Fibroblast of skin of left biceps (primary cell): ENCODE results near the gene C1S.
"Not testable (repeated sequence)": the region's sequence is repeated elsewhere in the genome, so short reads cannot be mapped to it uniquely, and the experiment has no call there.

ENCODE experiments used
- DNase-seq, 2 experiments: peaks; one replicate each; pipeline ENCODE4 v3.0.0-alpha.2; 2013; ENCODE audit warnings: low read depth in 2 of 2

The C1S gene

DNA sequence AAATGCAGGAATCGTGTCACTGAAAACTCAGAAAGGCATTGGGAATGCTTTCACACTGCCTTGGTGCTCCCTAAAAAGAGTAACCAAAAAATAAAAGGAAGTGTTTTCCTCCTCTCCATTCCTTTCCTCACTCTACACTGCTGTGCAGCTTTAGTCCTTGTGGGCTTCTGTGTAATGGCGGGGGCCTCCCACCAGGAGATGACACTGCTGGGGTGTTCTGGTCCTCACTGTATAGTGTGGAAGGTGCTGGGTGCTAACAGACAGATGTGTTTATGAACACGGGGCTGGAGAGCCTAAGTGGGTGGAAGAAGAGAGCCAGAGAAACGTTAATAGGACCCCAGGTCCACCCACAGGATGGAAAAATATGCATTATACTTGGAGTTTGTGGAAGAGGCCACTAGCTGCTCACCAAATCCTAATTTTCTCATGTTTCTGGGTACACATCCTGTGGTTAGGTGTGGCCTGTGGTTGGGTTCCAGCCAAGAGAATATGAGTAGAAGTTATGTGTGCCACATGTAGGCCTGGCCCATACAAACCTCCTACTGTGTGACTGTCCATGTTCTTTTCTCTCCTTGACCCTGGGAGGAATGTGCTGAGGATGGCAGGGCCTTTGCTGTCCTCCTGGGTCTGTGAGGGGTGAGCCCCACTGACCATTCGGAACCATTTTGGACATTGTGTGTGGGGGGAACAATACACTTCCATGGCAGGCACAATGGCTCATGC, 14.0 kb upstream of the C1S start:
- no peak for DNase-seq

DNA sequence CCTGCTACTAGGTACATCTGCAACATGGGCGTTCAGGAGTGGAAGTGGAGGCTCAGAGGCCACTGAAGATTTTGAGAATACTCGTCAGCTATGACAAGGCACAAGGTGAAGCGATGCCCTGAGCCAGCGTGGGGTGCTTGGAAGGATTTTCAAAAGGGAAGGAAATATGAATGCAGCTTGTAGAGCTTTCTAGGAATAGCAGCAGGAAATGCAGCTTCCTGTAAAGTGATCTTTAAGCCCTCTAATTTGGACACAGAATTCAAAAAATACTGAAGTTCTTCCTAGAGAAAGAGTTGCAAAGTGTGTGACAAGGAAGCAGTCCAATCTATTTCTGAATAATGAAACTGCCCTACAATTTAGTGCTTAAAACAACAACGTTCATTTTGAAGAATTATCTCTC, 13.2 kb upstream of the C1S start:
- DNase-seq, result no peak

DNA sequence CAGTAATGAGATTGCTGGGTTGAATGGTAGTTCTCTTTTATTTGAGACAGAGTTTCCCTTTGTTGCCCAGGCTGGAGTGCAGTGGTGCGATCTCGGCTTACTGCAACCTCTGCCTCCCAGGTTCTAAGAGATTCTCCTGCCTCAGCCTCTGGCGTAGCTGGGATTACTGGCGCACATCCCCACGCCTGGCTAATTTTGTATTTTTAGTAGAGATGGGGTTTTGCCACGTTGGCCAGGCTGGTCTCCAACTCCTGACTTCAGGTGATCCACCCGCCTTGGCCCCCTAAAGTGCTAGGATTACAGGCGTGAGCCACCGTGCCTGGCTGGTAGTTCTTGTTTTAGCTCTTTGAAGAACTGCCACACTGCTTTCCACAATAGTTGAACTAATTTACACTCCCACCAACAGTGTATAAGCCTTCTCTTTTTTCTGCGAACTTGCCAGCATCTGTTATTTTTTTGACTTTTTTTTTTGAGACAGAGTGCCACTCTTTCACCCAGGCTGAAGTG, 11.0 kb upstream of the C1S start:
- DNase-seq, result not testable (repeated sequence)

DNA sequence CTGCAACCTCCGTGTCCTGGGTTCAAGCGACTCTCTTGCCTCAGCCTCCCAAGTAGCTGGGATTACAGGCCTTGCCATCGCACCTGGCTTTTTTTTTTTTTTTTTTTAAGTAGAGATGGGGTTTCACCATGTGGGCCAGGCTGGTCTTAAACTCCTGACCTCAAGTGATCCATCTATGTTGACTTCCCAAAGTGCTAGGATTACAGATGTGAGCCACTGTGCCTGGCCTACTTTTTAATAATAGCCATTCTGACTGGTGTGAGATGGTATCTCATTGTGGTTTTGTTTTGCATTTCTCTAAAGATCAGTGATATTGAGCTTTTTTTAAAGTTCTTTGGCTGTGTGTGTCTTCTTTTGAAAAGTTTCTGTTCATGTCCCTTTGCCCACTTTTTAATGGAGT, 10.5 kb upstream of the C1S start:
- DNase-seq, result not testable (repeated sequence)

DNA sequence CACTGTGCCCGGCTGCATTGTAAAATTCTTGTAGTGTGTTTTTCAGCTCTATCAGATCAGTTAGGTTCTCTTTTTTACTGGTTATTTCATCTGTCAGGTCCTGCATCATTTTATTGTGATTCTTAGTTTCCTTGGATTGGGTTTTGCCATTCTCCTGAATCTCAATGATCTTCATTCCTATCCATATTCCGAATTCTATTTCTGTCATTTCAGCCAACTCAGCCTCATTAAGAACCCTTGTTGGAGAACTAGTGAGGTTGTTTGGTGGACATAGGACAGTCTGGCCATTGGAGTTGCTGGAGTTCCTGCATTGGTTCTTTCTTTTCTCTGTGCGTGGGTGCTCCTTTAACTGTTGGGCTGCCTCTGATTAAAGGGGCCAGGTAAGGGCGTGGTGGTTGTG, 5.6 kb upstream of the C1S start:
- DNase-seq, result no peak

DNA sequence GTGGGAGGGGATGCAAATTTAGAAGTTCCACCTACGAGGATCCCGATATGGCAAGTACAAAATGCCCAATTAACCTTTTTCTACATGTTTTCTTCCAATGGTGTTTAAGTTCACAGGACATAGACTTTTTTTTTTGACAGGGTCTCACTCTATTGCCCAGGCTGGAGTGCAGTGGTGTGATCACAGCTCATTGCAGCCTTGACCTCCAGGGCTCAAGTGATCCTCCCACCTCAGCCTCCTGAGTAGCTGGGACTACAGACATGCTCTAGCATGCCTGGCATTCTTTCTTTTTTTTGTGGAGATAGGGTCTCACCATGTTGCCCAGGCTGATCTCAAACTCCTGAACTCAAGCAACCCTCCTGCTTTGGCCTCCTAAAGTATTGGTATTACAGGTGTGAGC, 4.8 kb upstream of the C1S start:
- not testable (repeated sequence) for DNase-seq

DNA sequence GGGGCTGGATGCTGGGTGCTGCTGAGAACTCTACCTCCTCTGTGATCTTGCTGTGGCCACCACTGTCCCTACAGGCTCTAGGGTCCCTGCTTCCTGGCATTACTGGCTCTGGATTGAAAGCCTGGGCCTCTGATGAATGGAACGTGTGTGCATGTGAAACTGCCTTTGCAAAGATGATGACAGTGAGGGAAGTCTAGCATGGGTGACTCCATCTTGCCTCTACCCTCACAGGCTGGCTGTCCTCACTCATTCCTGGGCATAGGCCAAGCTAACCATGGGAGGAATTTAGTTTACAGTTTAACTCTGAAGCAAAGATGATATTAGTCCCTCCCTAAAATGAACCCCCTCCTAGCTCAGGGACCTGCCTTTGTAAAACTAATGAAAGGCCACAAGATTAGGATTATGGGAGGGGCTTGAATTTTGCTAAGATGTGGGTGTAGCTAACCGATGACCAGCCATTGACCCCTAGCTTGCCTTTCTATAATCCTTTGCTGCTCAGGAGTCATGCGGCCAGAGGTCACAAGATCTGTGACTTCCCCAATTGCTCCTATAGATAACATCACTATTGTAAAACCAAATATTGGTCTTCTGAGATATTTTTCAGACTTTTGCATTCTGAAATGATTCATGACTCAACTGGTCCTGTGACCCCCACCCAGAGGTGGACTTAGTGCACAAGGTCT, 2.2 kb upstream of the C1S start:
- DNase-seq, result no peak

DNA sequence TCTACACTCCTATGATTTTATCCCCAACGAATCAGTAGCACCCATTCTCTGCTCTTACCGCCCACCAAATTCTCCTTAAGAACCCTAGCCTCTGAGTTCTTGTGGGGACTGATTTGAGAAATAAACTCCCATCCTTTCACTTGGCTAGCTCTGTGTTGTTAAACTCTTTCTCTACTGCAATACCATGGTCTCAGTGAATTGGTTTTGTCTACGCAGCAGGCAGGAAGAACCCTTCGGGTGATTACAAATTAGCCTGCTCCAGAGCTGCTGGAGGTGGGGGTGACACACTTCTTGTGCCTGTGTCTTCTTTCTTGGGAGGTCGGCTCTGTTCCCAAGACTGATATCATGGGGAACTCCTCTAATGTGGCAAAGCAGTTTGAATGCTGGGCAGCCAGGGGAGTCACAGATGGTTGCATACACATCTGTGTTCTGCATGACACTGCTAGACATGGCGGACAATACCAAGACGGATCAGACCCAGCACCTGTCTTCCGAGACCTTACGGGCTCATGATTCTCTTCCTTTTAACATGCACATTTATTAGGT, 1.6 kb upstream of the C1S start:
- no peak for DNase-seq

DNA sequence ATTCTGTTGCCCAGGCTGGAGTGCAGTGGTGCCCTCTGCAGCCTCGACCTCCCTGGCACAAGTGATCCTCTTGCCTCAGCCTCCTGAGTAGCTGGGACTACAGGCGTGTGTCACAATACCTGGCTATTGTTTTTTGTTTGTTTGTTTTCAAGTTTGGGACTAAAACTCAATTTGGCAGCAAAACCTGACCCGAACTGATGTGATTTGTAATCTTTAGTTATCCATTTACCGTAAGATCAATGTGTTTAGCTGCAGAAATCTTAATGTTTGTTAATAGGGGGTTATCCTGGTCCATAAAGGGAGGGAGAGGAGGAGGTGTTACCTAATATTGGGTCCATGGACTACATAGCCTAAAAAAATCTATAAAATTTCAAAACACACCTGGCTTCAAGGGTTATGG, 738 bp upstream of the C1S start:
- DNase-seq, result no peak

DNA sequence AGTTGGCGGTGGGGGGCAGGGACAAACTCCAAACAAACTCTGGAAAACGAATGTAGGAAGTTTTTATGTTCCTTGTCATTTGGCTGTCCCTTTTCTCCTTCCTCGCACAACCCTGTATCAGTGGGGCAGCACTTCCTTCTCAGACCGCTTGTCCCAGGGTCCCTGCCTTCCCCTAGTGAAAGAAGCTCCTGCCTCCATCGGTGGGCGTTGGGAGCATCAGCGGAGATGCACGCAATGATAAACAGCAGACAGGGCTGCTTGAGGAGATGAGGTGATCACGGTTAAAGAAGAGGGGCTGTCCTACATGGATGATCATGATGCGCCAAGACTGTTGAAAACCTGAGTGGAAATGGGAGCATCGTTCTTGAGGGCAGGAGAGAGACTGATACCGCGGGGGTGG, 620 bp downstream of the C1S start:
- DNase-seq, result no peak

DNA sequence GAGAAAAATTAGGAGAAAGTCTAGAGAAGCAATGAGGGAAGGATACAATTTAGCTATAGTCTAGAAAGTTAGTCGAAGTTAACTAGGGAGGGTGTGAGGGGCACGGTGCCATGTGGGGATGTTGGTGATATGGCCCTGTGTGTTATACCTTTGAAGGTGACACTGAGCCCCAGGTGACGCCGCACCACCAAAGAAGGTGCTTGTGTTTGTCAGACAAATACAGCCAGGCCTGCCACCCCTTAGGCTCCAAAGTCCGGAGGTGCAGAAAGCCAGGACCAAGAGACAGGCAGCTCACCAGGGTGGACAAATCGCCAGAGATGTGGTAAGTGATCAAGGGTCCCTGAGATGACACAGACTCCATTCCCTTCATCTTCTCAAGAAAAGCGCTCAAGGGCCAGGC, 1.1 kb downstream of the C1S start:
- DNase-seq, result no peak

DNA sequence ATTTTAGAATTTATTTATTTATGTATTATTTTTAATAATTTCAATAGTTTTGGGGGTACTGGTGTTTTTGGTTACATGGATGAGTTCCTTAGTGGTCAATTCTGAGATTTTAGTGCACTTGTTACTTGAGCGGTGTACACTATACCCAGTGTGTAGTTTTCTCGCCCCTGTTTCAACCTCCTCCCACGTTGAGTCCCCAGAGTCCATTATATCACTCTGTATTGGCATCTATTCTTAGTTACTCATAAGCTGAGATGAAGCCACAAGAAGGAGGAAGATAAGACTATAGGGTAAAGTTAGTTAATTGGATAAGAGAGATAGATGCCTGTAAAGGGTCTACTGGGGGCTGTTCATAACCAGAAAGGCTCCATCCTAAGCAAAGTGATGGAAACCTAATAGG, 4.0 kb downstream of the C1S start:
- no peak for DNase-seq

DNA sequence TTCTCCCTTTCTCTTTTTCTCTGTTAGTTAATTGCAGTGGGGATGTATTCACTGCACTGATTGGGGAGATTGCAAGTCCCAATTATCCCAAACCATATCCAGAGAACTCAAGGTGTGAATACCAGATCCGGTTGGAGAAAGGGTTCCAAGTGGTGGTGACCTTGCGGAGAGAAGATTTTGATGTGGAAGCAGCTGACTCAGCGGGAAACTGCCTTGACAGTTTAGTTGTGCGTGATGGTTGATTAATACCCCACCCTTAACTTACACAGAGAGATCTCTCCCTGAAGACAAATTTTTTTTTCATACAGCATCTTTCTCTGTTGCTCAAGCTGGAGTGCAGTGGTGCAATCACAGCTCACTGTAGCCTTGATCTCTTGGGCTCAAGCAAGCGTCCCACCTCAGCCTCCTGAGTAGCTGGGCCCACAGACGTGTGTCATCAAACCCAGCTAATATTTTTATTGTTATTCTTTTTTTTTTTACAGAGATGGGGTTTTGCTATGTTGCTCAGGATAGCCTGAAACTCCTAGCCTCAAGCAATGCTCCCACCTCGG, 4.6 kb downstream of the C1S start:
- DNase-seq, result no peak

DNA sequence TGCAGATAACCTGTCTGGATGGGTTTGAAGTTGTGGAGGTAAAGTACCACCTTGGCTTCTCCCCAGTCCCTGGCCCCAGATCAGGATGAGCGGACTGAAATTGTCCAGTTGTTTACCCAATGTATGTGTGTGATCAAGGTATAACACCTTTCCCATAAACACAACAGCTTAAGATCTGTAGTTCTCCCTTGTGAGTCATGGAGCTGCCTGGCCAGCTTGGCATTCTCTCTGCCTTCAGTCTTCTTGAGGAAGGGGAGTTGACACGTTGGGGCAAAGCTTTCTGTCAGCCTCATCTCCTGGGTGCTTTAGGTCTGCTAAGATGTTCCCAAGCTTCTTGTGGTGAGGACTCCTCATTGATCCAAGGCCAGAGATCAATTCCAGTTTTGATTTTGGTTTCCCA, 6.1 kb downstream of the C1S start:
- no peak for DNase-seq

DNA sequence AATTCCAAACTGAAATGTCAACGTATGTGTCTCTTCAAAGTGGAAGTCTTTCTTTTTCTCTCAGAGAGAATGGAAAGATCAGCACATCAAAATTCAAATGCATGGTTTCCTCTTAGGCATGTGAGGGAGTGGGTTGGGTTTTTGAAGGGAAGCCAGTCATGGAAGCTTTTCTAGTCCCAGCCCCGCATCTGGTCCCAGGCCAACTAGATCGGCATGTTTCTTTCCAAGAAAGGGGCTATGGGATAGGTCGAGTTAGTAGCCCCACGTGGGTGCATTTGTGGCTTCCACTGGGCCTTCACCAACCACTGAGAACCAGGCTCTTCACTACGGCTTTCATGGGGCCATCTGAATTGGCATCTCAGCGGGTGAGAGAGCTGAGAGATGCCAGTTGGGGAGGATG, 6.6 kb downstream of the C1S start:
- no peak for DNase-seq

DNA sequence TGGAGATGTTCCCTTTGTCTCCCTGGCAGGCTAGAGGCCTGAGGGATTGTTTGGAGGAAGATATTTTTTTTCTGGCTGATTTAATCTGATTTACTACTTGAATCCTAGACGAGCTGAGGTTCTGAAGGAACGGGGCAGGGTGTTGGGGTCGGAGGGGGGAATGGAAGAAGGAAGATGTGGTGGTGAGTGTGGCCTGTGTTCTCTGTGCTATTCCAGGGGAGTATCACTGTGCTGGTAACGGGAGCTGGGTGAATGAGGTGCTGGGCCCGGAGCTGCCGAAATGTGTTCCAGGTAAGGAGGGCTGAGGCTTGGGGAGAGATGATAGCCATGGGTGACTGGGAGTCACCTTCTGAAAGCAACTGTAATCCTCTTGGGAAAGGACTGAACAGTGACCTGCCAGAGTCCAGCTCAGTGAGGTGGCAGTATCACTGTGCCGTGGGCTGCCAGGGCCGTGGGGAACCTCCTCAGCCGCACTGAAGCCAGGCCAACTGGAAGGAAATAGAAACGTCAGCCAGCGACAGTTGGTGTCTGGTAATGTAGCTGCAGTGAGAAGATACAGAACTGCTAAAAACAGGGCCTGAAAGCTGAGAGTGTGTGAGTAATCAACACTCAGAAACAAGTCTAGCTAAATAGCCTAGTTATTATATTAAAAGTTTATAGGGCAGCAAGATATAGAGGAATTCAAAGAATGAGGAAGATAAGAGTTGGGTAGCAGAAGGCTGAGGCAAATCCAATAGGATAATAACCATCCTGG, 7.9 kb downstream of the C1S start:
- DNase-seq, result no peak

DNA sequence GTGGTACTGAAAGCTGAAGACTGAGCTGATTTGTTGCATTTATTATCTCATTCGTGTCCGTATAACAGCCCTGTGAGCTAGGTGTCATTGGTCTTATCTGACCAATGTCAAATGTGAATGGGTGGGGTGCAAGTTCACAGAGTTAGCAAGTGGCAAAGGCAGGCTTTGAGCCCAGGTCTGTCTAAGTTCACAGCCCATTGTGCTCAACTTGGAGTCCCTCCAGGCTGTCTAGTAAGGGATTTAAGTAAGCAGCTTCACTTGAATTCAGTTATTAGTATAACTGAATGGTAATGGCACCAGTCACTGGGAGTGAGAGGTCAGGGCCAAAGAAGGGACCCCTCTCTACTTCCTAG, 8.5 kb downstream of the C1S start:
- no peak for DNase-seq

DNA sequence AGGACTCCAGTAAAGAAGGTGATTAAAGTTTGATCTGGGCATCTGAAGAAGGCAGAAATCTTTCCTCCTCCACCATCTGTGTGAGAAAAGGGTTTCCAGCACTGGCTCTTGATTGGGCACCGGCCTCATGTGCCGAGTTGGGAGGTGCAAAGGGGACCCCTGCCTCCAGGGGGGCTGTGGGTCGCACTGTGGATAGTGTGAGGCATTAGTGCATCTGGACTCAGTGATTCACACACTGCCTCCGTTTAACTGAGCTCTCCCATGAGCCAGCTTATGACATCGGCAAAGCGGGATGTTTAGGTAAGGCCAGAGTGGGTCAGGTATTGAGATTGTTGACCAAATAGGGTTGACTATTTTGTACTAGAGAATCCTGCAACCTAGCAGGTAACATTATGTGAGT, 8.9 kb downstream of the C1S start:
- no peak for DNase-seq

DNA sequence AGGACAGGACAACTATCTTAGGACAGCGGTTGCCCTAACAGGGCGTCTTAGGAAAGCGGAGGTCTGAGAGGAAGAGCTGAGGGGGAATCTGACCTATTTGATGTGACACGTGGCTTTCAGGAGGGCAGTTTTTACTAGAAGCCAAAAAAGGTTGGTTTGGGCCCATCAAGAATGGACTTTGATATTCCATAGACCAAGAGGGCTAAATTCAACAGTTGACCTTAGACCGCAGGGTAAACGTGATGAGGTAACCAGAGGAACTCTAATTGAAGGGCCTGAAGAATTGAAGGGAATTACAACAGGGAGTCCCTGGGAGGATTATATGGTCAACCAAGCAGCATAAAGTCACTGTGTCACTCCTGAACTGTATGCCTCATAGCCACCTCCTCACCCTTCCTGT, 11.5 kb downstream of the C1S start:
- no peak for DNase-seq

DNA sequence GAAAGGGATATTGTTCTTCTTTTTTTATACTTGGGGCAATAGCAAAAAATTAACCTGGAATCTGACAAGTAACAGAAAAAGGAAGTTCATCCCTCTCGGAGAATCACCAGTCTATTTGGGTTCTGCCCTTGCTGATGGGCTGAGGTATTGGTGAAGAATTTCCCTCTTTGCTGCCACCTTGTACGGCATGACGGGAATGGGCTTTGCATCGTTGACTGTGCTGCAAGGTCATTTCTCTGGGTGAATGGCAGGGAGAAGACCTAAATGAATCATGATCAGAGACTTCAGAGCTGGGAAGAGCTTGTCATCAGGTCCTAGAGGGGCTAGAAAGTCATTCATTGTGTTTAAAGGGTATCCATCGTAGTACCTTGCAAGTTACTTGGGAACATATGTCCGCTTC, 12.0 kb downstream of the C1S start:
- DNase-seq, result no peak

DNA sequence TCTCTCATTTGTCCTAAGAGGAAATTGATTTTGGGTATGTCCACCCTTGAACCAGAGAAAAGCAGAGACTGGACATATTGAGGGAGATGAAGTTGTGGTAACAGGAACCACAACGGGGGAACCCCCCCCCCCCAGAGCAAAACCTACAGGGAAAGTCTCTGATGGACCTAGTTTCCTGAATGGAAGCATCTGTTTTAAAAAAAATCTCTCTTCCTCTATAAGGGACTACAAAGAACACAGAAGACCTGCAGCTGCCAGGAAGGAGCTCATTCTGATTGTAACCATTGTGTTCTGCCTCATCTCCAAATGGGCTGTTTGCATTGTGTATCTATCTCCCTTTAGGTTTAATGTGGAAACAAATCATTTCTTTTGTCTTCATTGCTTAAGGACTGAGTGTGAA, 13.4 kb downstream of the C1S start:
- no peak for DNase-seq

DNA sequence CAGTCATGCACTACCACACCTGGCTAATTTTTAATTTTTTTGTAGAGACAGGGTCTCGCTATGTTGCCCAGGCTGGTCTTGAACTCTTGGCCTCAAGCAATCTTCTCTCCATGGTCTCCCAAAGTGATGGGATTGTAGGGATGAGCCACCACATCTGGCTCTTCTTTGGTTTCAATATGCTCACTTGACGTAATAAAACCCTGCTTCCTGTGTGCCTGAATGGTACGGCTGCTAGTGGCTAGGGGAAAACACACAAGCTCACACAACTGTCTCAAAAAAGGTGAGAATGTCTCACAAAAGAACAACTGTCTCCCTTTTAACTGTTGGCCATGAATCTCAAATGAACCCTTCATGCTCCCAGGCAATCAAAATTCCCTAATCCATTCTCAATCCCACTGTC, 15.0 kb downstream of the C1S start:
- DNase-seq, result no peak
